Spleen (tissue), 7 donors: ENCODE measurements around the gene DNAJC16.

ENCODE experiments used
- CTCF ChIP-seq, 11 experiments: fragments of 200-600 bp in 7 of 11; fragments of 450-650 bp in 4 of 11; sonication (generic) in 4 of 11; IDR thresholded peaks in 8 of 11; conservative IDR thresholded peaks in 3 of 11; 1 replicate in 7 of 11; 2 replicates in 4 of 11; pipeline versions ENCODE4 v1.4.0 to v1.8.0; 2016 to 2021; ENCODE audit warnings: antibody characterized with exemption in 11 of 11, inconsistent platforms in 4 of 11, mild to moderate bottlenecking in 1 of 11
- POLR2A ChIP-seq, 3 donors: fragments of 450-650 bp; IDR thresholded peaks; one replicate each; pipeline ENCODE4 v1.5.1; 2017; ENCODE audit warnings: antibody characterized with exemption in 3 of 3, mild to moderate bottlenecking in 1 of 3
- POLR2AphosphoS5 ChIP-seq, 3 donors: sonication (generic); formaldehyde crosslinking; IDR thresholded peaks; one replicate each; pipeline ENCODE4 v1.5.1; 2017; ENCODE audit warnings: antibody characterized with exemption in 3 of 3
- donor health status: DM: no; HTN: no; CAD: no; lungs with moderate emphysema.
- donor health status: DM: no; HTN: no; CAD: no.
- donor health status: DM: no; HTN: no; CAD: no.

- TF ChIP-seq CTCF (IDR thresholded peaks at IDR 0.05 in 8 of 11, conservative IDR thresholded peaks at IDR 0.05 in 3 of 11) (no peak), POLR2AphosphoS5 (IDR thresholded peaks at IDR 0.05) (no peak), POLR2A (IDR thresholded peaks at IDR 0.05) (no peak)
Measured at GRCh38 chr1:15573477-15573876, 46.8 kb downstream of the DNAJC16 start.
